Measurements from ENCODE around the gene GPC6.

GRCh38 chr13:94232161-94232950 is 1005.7 kb downstream of the GPC6 start:
- TF ChIP-seq, protein P1, sequence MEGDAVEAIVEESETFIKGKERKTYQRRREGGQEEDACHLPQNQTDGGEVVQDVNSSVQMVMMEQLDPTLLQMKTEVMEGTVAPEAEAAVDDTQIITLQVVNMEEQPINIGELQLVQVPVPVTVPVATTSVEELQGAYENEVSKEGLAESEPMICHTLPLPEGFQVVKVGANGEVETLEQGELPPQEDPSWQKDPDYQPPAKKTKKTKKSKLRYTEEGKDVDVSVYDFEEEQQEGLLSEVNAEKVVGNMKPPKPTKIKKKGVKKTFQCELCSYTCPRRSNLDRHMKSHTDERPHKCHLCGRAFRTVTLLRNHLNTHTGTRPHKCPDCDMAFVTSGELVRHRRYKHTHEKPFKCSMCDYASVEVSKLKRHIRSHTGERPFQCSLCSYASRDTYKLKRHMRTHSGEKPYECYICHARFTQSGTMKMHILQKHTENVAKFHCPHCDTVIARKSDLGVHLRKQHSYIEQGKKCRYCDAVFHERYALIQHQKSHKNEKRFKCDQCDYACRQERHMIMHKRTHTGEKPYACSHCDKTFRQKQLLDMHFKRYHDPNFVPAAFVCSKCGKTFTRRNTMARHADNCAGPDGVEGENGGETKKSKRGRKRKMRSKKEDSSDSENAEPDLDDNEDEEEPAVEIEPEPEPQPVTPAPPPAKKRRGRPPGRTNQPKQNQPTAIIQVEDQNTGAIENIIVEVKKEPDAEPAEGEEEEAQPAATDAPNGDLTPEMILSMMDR (IDR thresholded peaks at IDR 0.05; ENCODE audit: insufficient read depth, low read depth, low read length), result no peak
- no peak for TF ChIP-seq EZH2 (IDR thresholded peaks at IDR 0.05; ENCODE audit: insufficient read depth, low read length)

Measured in astrocyte (in vitro differentiated cells and primary cell).